GM18505 (cell line): Measurements from ENCODE around the gene MAD1L1.
A peak's percentile ranks its signal among the peaks of the same experiment; 100 is the strongest.

Experiments used
- ATAC-seq: cut with Tn5 transposase; IDR thresholded peaks from one replicate; pipeline ENCODE4 v1.9.1; 2021; ENCODE audit not compliant: unreplicated experiment
- POLR2A ChIP-seq: IDR thresholded peaks from 4 replicates; pipeline ENCODE4 v1.6.1; 2011; ENCODE audit warnings: borderline replicate concordance; ENCODE audit not compliant: insufficient read depth, insufficient read length; ENCODE audit errors: extremely low read depth

MAD1L1 gene

GRCh38 chr7:2255145-2256139, 22.7 kb upstream of the MAD1L1 start:
- ATAC-seq, result no peak
- no peak for TF ChIP-seq POLR2A

DNA sequence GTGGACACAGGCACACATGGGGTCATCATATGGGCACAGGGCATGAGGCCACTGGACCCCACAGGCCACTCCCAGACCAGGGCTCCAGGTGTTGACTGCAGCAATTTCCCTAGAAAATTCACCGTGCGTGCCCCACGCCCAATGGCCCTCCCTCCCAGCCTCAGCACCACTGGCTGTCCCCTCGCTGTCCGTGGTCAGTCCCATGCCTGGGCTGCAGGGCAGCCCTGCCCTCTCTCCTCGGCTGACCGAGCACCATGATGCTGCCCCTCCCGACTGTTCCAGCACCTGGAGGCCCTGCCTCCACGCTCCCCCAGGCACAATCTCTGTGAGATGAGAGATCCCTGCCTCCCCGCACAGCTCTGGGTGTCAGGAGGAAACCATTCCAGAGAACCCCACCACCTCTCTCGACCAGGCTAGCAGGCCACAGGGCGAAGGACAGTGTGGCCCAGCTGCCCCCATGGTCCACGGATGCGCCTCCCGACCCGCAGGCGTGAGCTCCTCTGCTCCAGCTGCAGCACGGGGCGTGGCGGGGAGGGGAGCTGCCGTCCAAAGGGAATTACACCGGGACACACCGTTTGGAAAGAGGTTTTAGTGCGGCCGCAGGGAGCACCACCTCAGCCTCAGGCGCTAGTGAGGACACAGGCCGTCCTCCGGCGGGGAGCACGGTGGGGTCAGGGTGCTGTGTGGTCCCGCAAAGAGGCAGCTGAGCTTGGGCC, 21.8 kb upstream of the MAD1L1 start:
- ATAC-seq, result no peak
- no peak for TF ChIP-seq POLR2A

- no peak for ATAC-seq
- TF ChIP-seq POLR2A, result no peak
Measured at GRCh38 chr7:2253525-2254244, 20.9 kb upstream of the MAD1L1 start.

DNA sequence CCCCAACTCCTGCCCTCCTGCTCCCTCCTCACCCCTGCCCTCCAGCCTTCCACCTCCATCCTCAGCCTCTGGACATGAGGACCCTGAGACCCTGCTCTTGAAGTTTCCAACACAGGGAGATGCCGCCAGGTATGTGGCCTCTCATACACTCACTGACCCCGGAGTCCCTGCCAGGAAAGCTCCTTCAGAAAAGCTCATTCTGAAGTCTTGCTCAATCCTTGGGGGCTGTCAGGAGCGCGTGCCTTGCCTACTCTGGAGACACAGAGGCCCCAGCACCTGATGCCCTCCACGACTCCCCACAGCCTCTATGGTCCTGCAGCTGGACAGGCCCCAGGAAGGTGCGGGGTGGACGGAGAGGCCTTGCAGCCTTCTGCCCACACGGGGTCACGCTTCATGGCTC, 20.3 kb upstream of the MAD1L1 start:
- TF ChIP-seq POLR2A, result no peak
- no peak for ATAC-seq

DNA sequence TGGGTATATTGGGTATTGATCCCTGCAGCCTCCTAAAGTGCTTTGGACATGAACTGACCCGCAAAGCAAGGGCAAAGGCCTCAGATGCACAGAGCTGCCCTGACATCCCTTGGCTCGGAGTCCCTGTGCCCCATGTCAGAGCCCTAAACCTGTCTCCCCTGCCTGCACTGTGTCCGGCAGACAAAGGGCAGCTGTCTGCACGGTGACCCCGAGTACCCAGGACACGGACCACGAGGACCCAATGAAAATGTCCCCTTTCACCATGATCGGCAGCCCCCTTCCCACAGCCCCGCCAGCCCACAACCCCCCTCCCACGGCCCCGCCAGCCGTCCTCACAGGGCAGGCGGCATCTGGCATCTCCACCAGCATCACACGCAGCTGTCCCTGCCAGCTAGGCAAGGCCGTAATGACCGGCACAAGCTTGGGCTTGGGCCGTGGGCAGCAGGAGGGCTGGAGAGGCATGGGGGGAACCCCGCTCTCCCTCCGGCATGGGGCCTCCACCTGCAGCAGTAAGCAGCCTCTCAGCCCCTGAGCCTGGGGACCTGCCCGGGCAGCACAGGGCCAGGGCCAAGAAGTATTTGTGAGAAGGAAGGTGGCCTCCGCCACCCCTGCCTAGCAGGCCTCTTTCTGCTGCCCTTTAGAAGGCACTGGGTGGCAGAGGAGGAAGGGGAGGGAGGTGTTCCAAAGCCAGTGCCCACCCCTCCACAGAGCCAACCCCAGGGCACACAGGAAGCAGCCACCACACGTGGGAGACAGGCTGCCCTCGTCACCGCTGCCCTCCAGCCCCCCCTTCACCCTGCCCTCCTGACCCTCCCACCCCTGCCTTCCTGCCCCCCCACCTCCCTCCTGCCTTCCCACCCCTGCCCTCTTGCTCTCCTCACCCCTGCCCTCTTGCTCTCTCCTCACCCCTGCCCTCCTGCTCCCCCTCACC, 19.4 kb upstream of the MAD1L1 start:
- no peak for ATAC-seq
- TF ChIP-seq POLR2A, result peak; percentile 19

DNA sequence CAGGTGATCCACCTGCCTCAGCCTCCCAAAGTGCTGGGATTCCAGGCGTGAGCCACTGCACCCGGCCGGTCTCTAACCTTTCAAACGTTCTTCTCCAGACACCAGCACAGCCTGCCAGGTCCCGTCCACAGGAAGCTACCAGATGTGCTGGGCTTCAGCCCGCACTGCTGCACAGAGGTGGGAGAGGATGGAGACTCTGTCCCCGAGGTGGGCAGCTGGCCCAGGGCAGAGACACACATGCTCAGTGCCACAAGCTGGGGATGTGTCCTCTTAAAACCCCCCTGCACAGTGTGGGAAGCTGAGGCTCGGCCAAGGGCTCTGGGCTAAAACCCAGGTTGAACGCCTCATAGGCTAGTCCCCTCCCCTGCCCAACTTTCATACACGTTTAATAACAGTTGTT, 18.6 kb upstream of the MAD1L1 start:
- no peak for TF ChIP-seq POLR2A
- ATAC-seq, result no peak

GRCh38 chr7:2249744-2250323, 17.1 kb upstream of the MAD1L1 start:
- no peak for ATAC-seq
- TF ChIP-seq POLR2A, result no peak

DNA sequence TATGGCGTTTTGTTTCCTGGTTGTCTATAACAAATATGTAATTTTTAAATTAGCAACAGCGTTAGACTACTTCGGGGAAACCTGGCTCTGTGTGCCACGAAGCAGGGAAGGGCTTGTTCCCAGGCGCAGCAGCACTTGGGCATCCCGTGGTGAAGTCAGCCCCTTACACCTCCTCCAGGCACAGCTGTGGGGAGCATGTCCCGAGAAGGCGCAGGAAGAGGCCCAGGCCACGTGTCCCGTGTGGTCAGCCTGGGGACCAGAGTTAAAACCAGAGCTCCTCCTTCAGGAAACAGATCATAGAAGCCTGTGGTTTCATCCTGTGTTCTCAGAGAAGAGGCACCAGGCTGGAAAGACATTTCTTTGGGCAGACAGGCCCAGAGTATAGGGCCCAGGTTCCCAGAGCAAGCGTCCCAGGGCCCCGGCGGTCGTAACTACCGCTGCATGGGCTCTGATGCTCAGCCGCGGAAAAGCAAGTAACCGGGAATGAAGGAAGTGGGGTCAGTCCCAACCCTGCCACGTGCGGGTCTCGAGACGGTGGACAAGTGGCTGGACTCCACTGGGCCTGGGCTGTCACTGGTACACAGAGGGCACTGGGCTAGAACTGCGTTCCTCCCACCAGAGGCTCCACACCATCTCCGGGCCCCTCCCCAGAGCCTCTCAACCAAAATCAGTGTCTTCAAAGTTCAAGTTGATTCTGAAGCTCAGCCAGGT, 16.4 kb upstream of the MAD1L1 start:
- no peak for TF ChIP-seq POLR2A
- ATAC-seq, result no peak

- no peak for TF ChIP-seq POLR2A
- no peak for ATAC-seq
Measured at GRCh38 chr7:2247141-2247995, 14.6 kb upstream of the MAD1L1 start.

- ATAC-seq, result no peak
- TF ChIP-seq POLR2A, result no peak
Measured at GRCh38 chr7:2245883-2246675, 13.3 kb upstream of the MAD1L1 start.
